SK-N-SH (cell line): ENCODE data around the gene TRNT1. TPM values are rescaled to one million over a fixed set of nuclear protein-coding genes. Genes with fewer than 3 reads are reported as not detected.

Experiments used
- CTCF ChIA-PET: fragments of 300-600, 350-600 bp; formaldehyde crosslinking; extraction: SDS; loops from one replicate; lab custom pipeline; 2021; lab: Yijun Ruan, JAX
- POLR2A ChIA-PET: fragments of 350-600 bp; sonication (Branson Sonifier 250); formaldehyde crosslinking; extraction: SDS; loops from one replicate; lab custom pipeline; 2020; ENCODE audit warnings: antibody characterized with exemption, inconsistent platforms; lab: Yijun Ruan, JAX
- DNase-seq: peaks from one replicate; pipeline ENCODE4 v3.0.0; 2012
- H2AFZ ChIP-seq: fragments of 200-600 bp; sonication (generic); 2 replicates; pipeline ENCODE4 v1.8.1; 2016; ENCODE audit warnings: antibody characterized with exemption, mild to moderate bottlenecking, low read depth
- H3F3A ChIP-seq: fragments of 200-600 bp; sonication (generic); replicated peaks from 2 replicates; pipeline ENCODE3; 2016; ENCODE audit warnings: antibody characterized with exemption, mild to moderate bottlenecking; ENCODE audit not compliant: insufficient read depth
- H3K27ac ChIP-seq, 2 experiments: fragments of 200-500 bp in 1 of 2; fragments of 200-600 bp in 1 of 2; sonication (Bioruptor generic) in 1 of 2; sonication (generic), shearing (Covaris generic) in 1 of 2; 2 replicates each; pipeline versions ENCODE4 v1.5.1 to v1.6.1; 2014 to 2016; ENCODE audit warnings: low read depth in 2 of 2, inconsistent platforms in 1 of 2, low read length in 1 of 2, mild to moderate bottlenecking in 1 of 2, mixed read lengths in 1 of 2
- H3K27me3 ChIP-seq: fragments of 200-600 bp; sonication (generic), shearing (Covaris generic); 2 replicates; pipeline ENCODE4 v1.6.1; 2016; ENCODE audit warnings: mixed run types; ENCODE audit not compliant: insufficient read depth
- H3K36me3 ChIP-seq, 2 experiments: fragments of 200-500 bp in 1 of 2; fragments of 200-600 bp in 1 of 2; sonication (Bioruptor generic) in 1 of 2; sonication (generic) in 1 of 2; replicated peaks in 1 of 2; 2 replicates each; pipeline versions ENCODE3 to v1.5.1; 2014 to 2016; ENCODE audit warnings: low read length in 1 of 2, mild to moderate bottlenecking in 1 of 2; ENCODE audit not compliant: insufficient read depth in 2 of 2, control insufficient read depth in 1 of 2
- H3K4me1 ChIP-seq, 2 experiments: fragments of 200-500 bp in 1 of 2; fragments of 200-600 bp in 1 of 2; sonication (Bioruptor generic) in 1 of 2; sonication (generic), shearing (Covaris generic) in 1 of 2; 2 replicates each; pipeline versions ENCODE4 v1.5.1 to v1.6.1; 2014 to 2016; ENCODE audit warnings: low read depth in 1 of 2, low read length in 1 of 2, mixed run types in 1 of 2; ENCODE audit not compliant: insufficient read depth in 2 of 2, control insufficient read depth in 1 of 2
- H3K4me2 ChIP-seq: fragments of 200-600 bp; sonication (generic), shearing (Covaris generic); 2 replicates; pipeline ENCODE4 v1.6.1; 2017; ENCODE audit warnings: mixed run types
- H3K4me3 ChIP-seq, 2 experiments: fragments of 200-500 bp in 1 of 2; fragments of 200-600 bp in 1 of 2; sonication (Bioruptor generic) in 1 of 2; sonication (generic), shearing (Covaris generic) in 1 of 2; 2 replicates each; pipeline versions ENCODE4 v1.5.1 to v1.8.1; 2014 to 2016; ENCODE audit warnings: low read depth in 2 of 2, inconsistent platforms in 1 of 2, low read length in 1 of 2, mild to moderate bottlenecking in 1 of 2, mixed read lengths in 1 of 2, moderate library complexity in 1 of 2
- H3K79me2 ChIP-seq: fragments of 200-600 bp; sonication (generic); 2 replicates; pipeline ENCODE4 v1.8.1; 2017; ENCODE audit warnings: mild to moderate bottlenecking; ENCODE audit not compliant: insufficient read depth
- H3K9ac ChIP-seq: fragments of 200-600 bp; sonication (generic); 2 replicates; pipeline ENCODE4 v1.6.1; 2017; ENCODE audit warnings: mixed run types
- H3K9me2 ChIP-seq: fragments of 200-600 bp; sonication (generic); 2 replicates; pipeline ENCODE4 v1.6.1; 2017; ENCODE audit warnings: mixed run types
- H3K9me3 ChIP-seq: fragments of 200-600 bp; sonication (generic); 2 replicates; pipeline ENCODE4 v1.6.1; 2017; ENCODE audit warnings: mixed run types, mild to moderate bottlenecking, moderate library complexity
- H4K20me1 ChIP-seq: fragments of 200-600 bp; sonication (generic); 2 replicates; pipeline ENCODE4 v1.6.1; 2017; ENCODE audit warnings: mild to moderate bottlenecking, mixed run types; ENCODE audit not compliant: insufficient read depth
- FOSL2 ChIP-seq: IDR thresholded peaks from 2 replicates; pipeline ENCODE4 v1.4.0; 2012; ENCODE audit warnings: low read depth, mild to moderate bottlenecking, moderate library complexity, borderline replicate concordance
- FOXJ3 ChIP-seq: sonication (generic); formaldehyde crosslinking; IDR thresholded peaks from 2 replicates; pipeline ENCODE4 v1.5.1; 2020; ENCODE audit warnings: mild to moderate bottlenecking, missing genetic modification reagents
- FOXM1 ChIP-seq: IDR thresholded peaks from 2 replicates; pipeline ENCODE4 v1.4.0; 2012; ENCODE audit warnings: low read depth, mild to moderate bottlenecking
- JUND ChIP-seq: IDR thresholded peaks from 2 replicates; pipeline ENCODE4 v1.4.0; 2012
- NRF1 ChIP-seq: IDR thresholded peaks from 2 replicates; pipeline ENCODE4 v1.6.1; 2012; ENCODE audit warnings: low read depth, mild to moderate bottlenecking, low read length
- POLR2AphosphoS5 ChIP-seq: IDR thresholded peaks from 2 replicates; pipeline ENCODE4 v1.6.1; 2012; ENCODE audit warnings: low read depth, low read length
- RAD21 ChIP-seq: IDR thresholded peaks from 2 replicates; pipeline ENCODE4 v1.6.1; 2012; ENCODE audit warnings: mild to moderate bottlenecking, low read length
- RFX5 ChIP-seq: IDR thresholded peaks from 2 replicates; pipeline ENCODE4 v1.6.1; 2012; ENCODE audit warnings: mild to moderate bottlenecking, improper control_type of control experiment, low read length
- RXRA ChIP-seq: IDR thresholded peaks from 2 replicates; pipeline ENCODE4 v1.4.0; 2012; ENCODE audit warnings: low read depth, mild to moderate bottlenecking, borderline replicate concordance
- SMC3 ChIP-seq: IDR thresholded peaks from 2 replicates; pipeline ENCODE4 v1.6.1; 2012; ENCODE audit warnings: low read depth, low read length, improper control_type of control experiment
- TAF1 ChIP-seq: IDR thresholded peaks from 2 replicates; pipeline ENCODE4 v1.6.1; 2012; ENCODE audit warnings: low read depth, mild to moderate bottlenecking, low read length, moderate library complexity, borderline replicate concordance
- USF2 ChIP-seq: fragments of 150-350 bp; IDR thresholded peaks from 2 replicates; pipeline ENCODE4 v1.6.1; 2017; ENCODE audit warnings: antibody characterized with exemption, low read length, low read depth, borderline replicate concordance
- YY1 ChIP-seq: IDR thresholded peaks from 2 replicates; pipeline ENCODE4 v1.4.0; 2012; ENCODE audit warnings: low read depth, mild to moderate bottlenecking
- WGBS: methylation state at CpG from one replicate; pipeline ENCODE4 v1.1.6; 2017; ENCODE audit warnings: low lambda C conversion rate; 5-methylcytosine and 5-hydroxymethylcytosine counted together
- polyA plus RNA-seq, 3 experiments: library from polyadenylated mRNA; depleted of rRNA; stranded (reverse); fragments of >200 nt; gene quantifications; 2 replicates each; pipeline ENCODE4 v1.2.3, GENCODE V29; 2012
- TF ChIP-seq, protein P1 (sequence below): IDR thresholded peaks from 2 replicates; pipeline ENCODE4 v1.4.0; 2012; ENCODE audit warnings: low read depth, borderline replicate concordance
- TF ChIP-seq, protein P2 (sequence below): IDR thresholded peaks from 2 replicates; pipeline ENCODE4; 2012
- TF ChIP-seq, protein P3 (sequence below): fragments of 200-600 bp; sonication (generic); IDR thresholded peaks from 2 replicates; pipeline ENCODE4 v1.6.1; 2017; ENCODE audit warnings: antibody characterized with exemption, mild to moderate bottlenecking, moderate library complexity

TRNT1 gene
- polyA plus RNA-seq, 1 of the 3 experiments (the other 2 are of a cell fraction) = 7.4 TPM

- Histone ChIP-seq H3K9ac (no peak overlapping the region), H3K4me2 (no peak overlapping the region), H2AFZ (no peak overlapping the region), H3K9me2 (no peaks in the 10 kb centered on the region), H3K27me3 (no peaks in the 10 kb centered on the region), H3K79me2 (no peaks in the 10 kb centered on the region), H3K36me3 (peaks cover 76 to 78% of the 10 kb centered on the region in 2 experiments), H3F3A (no peaks in the 10 kb centered on the region), H3K4me3 (no peak overlapping the region), H3K4me1 (no peaks in the 10 kb centered on the region), H4K20me1 (no peaks in the 10 kb centered on the region), H3K27ac (no peak overlapping the region), H3K9me3 (no peaks in the 10 kb centered on the region)
- DNase-seq = no peak
- WGBS = 100% methylated on average over 3 of the region's 3 CpGs
- no peak for TF ChIP-seq NRF1
- TF ChIP-seq, protein P1, sequence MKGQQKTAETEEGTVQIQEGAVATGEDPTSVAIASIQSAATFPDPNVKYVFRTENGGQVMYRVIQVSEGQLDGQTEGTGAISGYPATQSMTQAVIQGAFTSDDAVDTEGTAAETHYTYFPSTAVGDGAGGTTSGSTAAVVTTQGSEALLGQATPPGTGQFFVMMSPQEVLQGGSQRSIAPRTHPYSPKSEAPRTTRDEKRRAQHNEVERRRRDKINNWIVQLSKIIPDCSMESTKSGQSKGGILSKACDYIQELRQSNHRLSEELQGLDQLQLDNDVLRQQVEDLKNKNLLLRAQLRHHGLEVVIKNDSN = no peak
- no peak for TF ChIP-seq POLR2AphosphoS5
- TF ChIP-seq, protein P2, sequence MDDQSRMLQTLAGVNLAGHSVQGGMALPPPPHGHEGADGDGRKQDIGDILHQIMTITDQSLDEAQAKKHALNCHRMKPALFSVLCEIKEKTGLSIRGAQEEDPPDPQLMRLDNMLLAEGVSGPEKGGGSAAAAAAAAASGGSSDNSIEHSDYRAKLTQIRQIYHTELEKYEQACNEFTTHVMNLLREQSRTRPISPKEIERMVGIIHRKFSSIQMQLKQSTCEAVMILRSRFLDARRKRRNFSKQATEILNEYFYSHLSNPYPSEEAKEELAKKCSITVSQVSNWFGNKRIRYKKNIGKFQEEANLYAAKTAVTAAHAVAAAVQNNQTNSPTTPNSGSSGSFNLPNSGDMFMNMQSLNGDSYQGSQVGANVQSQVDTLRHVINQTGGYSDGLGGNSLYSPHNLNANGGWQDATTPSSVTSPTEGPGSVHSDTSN = no peak
- no peak for TF ChIP-seq USF2
- no peak for TF ChIP-seq TAF1
- TF ChIP-seq JUND = no peak
- TF ChIP-seq RFX5 = no peak
- no peak for TF ChIP-seq FOXJ3
- TF ChIP-seq FOXM1 = no peak
- no peak for TF ChIP-seq YY1
- TF ChIP-seq FOSL2 = no peak
- TF ChIP-seq RXRA = no peak
- CTCF ChIA-PET = no interaction called here
- POLR2A ChIA-PET = no interaction called here
Measured at GRCh38 chr3:3165650-3166049, 38.9 kb downstream of the TRNT1 start.

DNA sequence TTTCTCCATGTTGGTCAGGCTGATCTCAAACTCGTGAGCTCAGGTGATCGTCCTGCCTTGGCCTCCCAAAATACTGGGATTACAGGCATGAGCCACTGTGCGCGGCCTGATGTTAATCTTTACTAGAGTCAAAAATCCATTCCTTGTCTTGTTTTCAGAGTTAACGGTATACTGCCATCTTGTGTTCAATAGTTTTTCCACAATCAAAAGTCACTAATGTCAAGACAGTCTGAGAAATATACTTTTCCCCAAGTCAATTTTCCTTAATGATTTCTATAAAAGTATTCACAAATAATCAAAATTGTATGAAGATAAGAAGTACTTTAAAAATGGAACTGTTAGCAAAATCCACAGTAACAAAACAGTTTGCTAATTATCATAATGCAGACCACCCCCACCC, 44.3 kb downstream of the TRNT1 start:
- WGBS = 73% methylated on average over 5 of the region's 5 CpGs
- no peaks in the 10 kb centered on the region for H3K4me1 ChIP-seq
- TF ChIP-seq SMC3 (0 out of 2 replicates have a peak, but pooled peaks have one; percentile 9), RAD21 (peak; percentile 47), NRF1 (no peak)
- TF ChIP-seq, protein P3, sequence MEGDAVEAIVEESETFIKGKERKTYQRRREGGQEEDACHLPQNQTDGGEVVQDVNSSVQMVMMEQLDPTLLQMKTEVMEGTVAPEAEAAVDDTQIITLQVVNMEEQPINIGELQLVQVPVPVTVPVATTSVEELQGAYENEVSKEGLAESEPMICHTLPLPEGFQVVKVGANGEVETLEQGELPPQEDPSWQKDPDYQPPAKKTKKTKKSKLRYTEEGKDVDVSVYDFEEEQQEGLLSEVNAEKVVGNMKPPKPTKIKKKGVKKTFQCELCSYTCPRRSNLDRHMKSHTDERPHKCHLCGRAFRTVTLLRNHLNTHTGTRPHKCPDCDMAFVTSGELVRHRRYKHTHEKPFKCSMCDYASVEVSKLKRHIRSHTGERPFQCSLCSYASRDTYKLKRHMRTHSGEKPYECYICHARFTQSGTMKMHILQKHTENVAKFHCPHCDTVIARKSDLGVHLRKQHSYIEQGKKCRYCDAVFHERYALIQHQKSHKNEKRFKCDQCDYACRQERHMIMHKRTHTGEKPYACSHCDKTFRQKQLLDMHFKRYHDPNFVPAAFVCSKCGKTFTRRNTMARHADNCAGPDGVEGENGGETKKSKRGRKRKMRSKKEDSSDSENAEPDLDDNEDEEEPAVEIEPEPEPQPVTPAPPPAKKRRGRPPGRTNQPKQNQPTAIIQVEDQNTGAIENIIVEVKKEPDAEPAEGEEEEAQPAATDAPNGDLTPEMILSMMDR = peak; percentile 63
- TF ChIP-seq, all 33 proteins: peak for 3
- H3K79me2 ChIP-seq = peaks cover 9% of the 10 kb centered on the region
- no peaks in the 10 kb centered on the region for H3K27me3 ChIP-seq
- no peak overlapping the region for H2AFZ ChIP-seq
- H3K9me2 ChIP-seq = no peaks in the 10 kb centered on the region
- no peak overlapping the region for H3K27ac ChIP-seq
- H3K4me3 ChIP-seq = no peak overlapping the region
- H4K20me1 ChIP-seq = no peaks in the 10 kb centered on the region; the same call in 1 of the 2 replicates
- DNase-seq = peak; percentile 15
- no peak overlapping the region for H3K4me2 ChIP-seq
- H3F3A ChIP-seq = no peaks in the 10 kb centered on the region
- no peak overlapping the region for H3K9ac ChIP-seq
- H3K9me3 ChIP-seq = no peaks in the 10 kb centered on the region
- peaks cover 63 to 82% of the 10 kb centered on the region in 2 experiments for H3K36me3 ChIP-seq
- CTCF ChIA-PET = interaction anchor here (1.0 to 2.3 kb wide), 3 partner anchors 8 to 404 kb away, joined by 3 to 11 read pairs (median 3); partner anchors contain the start of gene CRBN
- POLR2A ChIA-PET = no interaction called here
